IMR-90 (cell line): ENCODE results near the gene RAB6A. TPM values are rescaled to one million over a fixed set of nuclear protein-coding genes. Genes with fewer than 3 reads are reported as not detected.

ENCODE experiments used
- ATAC-seq: fragments of 200-7000 bp; cut with Tn5 transposase; 2 replicates; pipeline ENCODE4 v1.9.1; 2020; ENCODE audit warnings: low read depth, mild to moderate bottlenecking, moderate library complexity
- BruUV-seq: library from RNA; stranded (reverse); fragments of 400-500 nt; replicated peaks from 2 replicates; lab custom pipeline; 2021; lab: Mats Ljungman, UMichigan
- CTCF ChIA-PET: fragments of 300-600 bp; formaldehyde crosslinking; extraction: SDS; loops from one replicate; lab custom pipeline; 2021; ENCODE audit warnings: antibody characterized with exemption; lab: Yijun Ruan, JAX
- POLR2A ChIA-PET: fragments of 300-600 bp; sonication (Branson Sonifier 250); formaldehyde crosslinking; loops from one replicate; lab custom pipeline; 2022; ENCODE audit warnings: antibody characterized with exemption; ENCODE audit not compliant: unreplicated experiment; lab: Charles Lee
- DNase-seq: peaks from one replicate; pipeline ENCODE4 v3.0.0; 2013
- H2AFZ ChIP-seq: replicated peaks from 2 replicates; pipeline ENCODE3; 2013; ENCODE audit warnings: low read length, mild to moderate bottlenecking; ENCODE audit not compliant: poor library complexity
- H2AK5ac ChIP-seq: 2 replicates; pipeline ENCODE4 v1.6.1; 2013; ENCODE audit warnings: low read depth, low read length, inconsistent platforms
- H2AK9ac ChIP-seq: replicated peaks from 2 replicates; pipeline ENCODE3; 2013; ENCODE audit warnings: mild to moderate bottlenecking, low read depth, low read length, moderate library complexity; ENCODE audit not compliant: poor library complexity
- H2BK120ac ChIP-seq: 2 replicates; pipeline ENCODE4 v1.6.1; 2013; ENCODE audit warnings: low read depth, low read length, inconsistent platforms
- H2BK15ac ChIP-seq: 3 replicates; pipeline ENCODE4 v1.6.1; 2013; ENCODE audit warnings: low read depth, low read length, inconsistent platforms
- H2BK20ac ChIP-seq: 2 replicates; pipeline ENCODE4 v1.6.1; 2013; ENCODE audit warnings: low read depth, mild to moderate bottlenecking, inconsistent platforms, low read length, moderate library complexity
- H2BK5ac ChIP-seq: 2 replicates; pipeline ENCODE4 v1.6.1; 2013; ENCODE audit warnings: mild to moderate bottlenecking, low read depth, low read length, inconsistent platforms; ENCODE audit not compliant: poor library complexity, severe bottlenecking
- H3K14ac ChIP-seq: replicated peaks from 2 replicates; pipeline ENCODE4 v1.6.1; 2013; ENCODE audit warnings: low read depth, low read length, inconsistent platforms
- H3K18ac ChIP-seq: 2 replicates; pipeline ENCODE4 v1.6.1; 2013; ENCODE audit warnings: low read depth, low read length, control low read depth
- H3K23ac ChIP-seq: 2 replicates; pipeline ENCODE4 v1.6.1; 2013; ENCODE audit warnings: low read depth, low read length, inconsistent platforms
- H3K27ac ChIP-seq: 2 replicates; pipeline ENCODE4 v1.5.1; 2013; ENCODE audit warnings: mild to moderate bottlenecking, control low read depth, low read length; ENCODE audit not compliant: insufficient read depth
- H3K27me3 ChIP-seq: 2 replicates; pipeline ENCODE4 v1.6.1; 2013; ENCODE audit warnings: low read length; ENCODE audit not compliant: control insufficient read depth, insufficient read depth
- H3K36me3 ChIP-seq: 2 replicates; pipeline ENCODE4 v1.6.1; 2013; ENCODE audit warnings: low read length, mixed read lengths; ENCODE audit not compliant: control insufficient read depth, insufficient read depth
- H3K4ac ChIP-seq: 2 replicates; pipeline ENCODE4 v1.6.1; 2013; ENCODE audit warnings: low read depth, low read length, inconsistent platforms
- H3K4me1 ChIP-seq: 2 replicates; pipeline ENCODE4 v1.6.1; 2013; ENCODE audit warnings: low read length, mixed read lengths; ENCODE audit not compliant: control insufficient read depth, insufficient read depth
- H3K4me2 ChIP-seq: 2 replicates; pipeline ENCODE4 v1.6.1; 2013; ENCODE audit warnings: low read depth, mild to moderate bottlenecking, control low read depth, low read length, moderate library complexity
- H3K4me3 ChIP-seq: 2 replicates; pipeline ENCODE4 v1.5.1; 2013; ENCODE audit warnings: low read depth, mild to moderate bottlenecking, control low read depth, low read length, moderate library complexity; ENCODE audit not compliant: insufficient read depth
- H3K56ac ChIP-seq: 2 replicates; pipeline ENCODE4 v1.6.1; 2013; ENCODE audit warnings: low read length, inconsistent platforms; ENCODE audit not compliant: insufficient read depth; ENCODE audit errors: extremely low read depth
- H3K79me1 ChIP-seq, 2 experiments: 2 replicates each; pipeline ENCODE4 v1.6.1; 2013; ENCODE audit warnings: low read length in 2 of 2, inconsistent platforms in 1 of 2, low read depth in 1 of 2
- H3K9ac ChIP-seq: 2 replicates; pipeline ENCODE4 v1.6.1; 2013; ENCODE audit warnings: low read depth, low read length, control low read depth
- H3K9me1 ChIP-seq: 2 replicates; pipeline ENCODE4 v1.6.1; 2013; ENCODE audit warnings: low read length, inconsistent platforms; ENCODE audit not compliant: insufficient read depth
- H3K9me3 ChIP-seq: 2 replicates; pipeline ENCODE4 v1.6.1; 2013; ENCODE audit warnings: low read length; ENCODE audit not compliant: control insufficient read depth, insufficient read depth
- H4K20me1 ChIP-seq: 2 replicates; pipeline ENCODE4 v1.6.1; 2013; ENCODE audit warnings: low read length, inconsistent platforms; ENCODE audit not compliant: insufficient read depth
- H4K5ac ChIP-seq: 2 replicates; pipeline ENCODE4 v1.6.1; 2013; ENCODE audit warnings: mild to moderate bottlenecking, low read depth, low read length, control low read depth
- H4K8ac ChIP-seq, 2 experiments: 2 replicates each; pipeline ENCODE4 v1.6.1; 2013; ENCODE audit warnings: low read depth in 2 of 2, low read length in 2 of 2, control low read depth in 1 of 2, inconsistent platforms in 1 of 2
- H4K91ac ChIP-seq: 2 replicates; pipeline ENCODE4 v1.6.1; 2013; ENCODE audit warnings: low read depth, low read length, inconsistent platforms; ENCODE audit not compliant: insufficient read depth
- BHLHE40 ChIP-seq: fragments of 150-350 bp; IDR thresholded peaks from 2 replicates; pipeline ENCODE4 v1.6.1; 2016; ENCODE audit warnings: mild to moderate bottlenecking, low read depth, low read length
- CEBPB ChIP-seq: IDR thresholded peaks from 2 replicates; pipeline ENCODE4 v1.6.1; 2012; ENCODE audit warnings: low read depth, low read length, improper control_type of control experiment
- CHD1 ChIP-seq: IDR thresholded peaks from 2 replicates; pipeline ENCODE4 v1.6.1; 2012; ENCODE audit warnings: low read depth, low read length, improper control_type of control experiment
- MAFK ChIP-seq: IDR thresholded peaks from 2 replicates; pipeline ENCODE4 v1.6.1; 2012; ENCODE audit warnings: low read depth, low read length, improper control_type of control experiment
- MXI1 ChIP-seq: IDR thresholded peaks from 2 replicates; pipeline ENCODE4 v1.6.1; 2012; ENCODE audit warnings: low read depth, mild to moderate bottlenecking, low read length, moderate library complexity, borderline replicate concordance
- NFE2L2 ChIP-seq: fragments of 150-350 bp; IDR thresholded peaks from 2 replicates; pipeline ENCODE4 v1.6.1; 2016; ENCODE audit warnings: low read depth, mild to moderate bottlenecking, low read length
- POLR2A ChIP-seq: IDR thresholded peaks from 2 replicates; pipeline ENCODE4 v1.6.1; 2012; ENCODE audit warnings: mild to moderate bottlenecking, low read depth, low read length
- RAD21 ChIP-seq: IDR thresholded peaks from 2 replicates; pipeline ENCODE4 v1.6.1; 2012; ENCODE audit warnings: low read length, improper control_type of control experiment
- RCOR1 ChIP-seq: IDR thresholded peaks from 2 replicates; pipeline ENCODE4 v1.6.1; 2012; ENCODE audit warnings: mild to moderate bottlenecking, low read length, improper control_type of control experiment; ENCODE audit not compliant: insufficient replicate concordance
- RFX5 ChIP-seq: IDR thresholded peaks from 2 replicates; pipeline ENCODE4 v1.8.0; 2012; ENCODE audit warnings: low read depth, mild to moderate bottlenecking, low read length, moderate library complexity
- SMC3 ChIP-seq: fragments of 150-350 bp; IDR thresholded peaks from 2 replicates; pipeline ENCODE4 v1.6.1; 2016; ENCODE audit warnings: low read depth, mild to moderate bottlenecking, antibody characterized with exemption, low read length, moderate library complexity
- dilution Hi-C: fragments of 300-500 bp; cut with HindIII; formaldehyde crosslinking; loops from one replicate; pipeline ENCODE4 v1.14.3; 2018; ENCODE audit warnings: low sequenced_read_pairs; ENCODE audit not compliant: unreplicated experiment
- in situ Hi-C: fragments of 300-500 bp; cut with MboI; formaldehyde crosslinking; loops from 3 replicates; pipeline ENCODE4 v1.14.3; 2019; ENCODE audit warnings: low sequenced_read_pairs, inconsistent platforms, mixed read lengths
- intact Hi-C: fragments of 100-400 bp; cut with micrococcal nuclease; formaldehyde crosslinking; loops from 2 replicates; pipeline ENCODE4 v1.10.0; 2022
- polyA plus RNA-seq, 3 experiments: library from polyadenylated mRNA; depleted of rRNA; stranded (reverse); fragments of >200 nt; gene quantifications; 2 replicates each; pipeline ENCODE4 v1.2.3, GENCODE V29; 2012; ENCODE audit warnings: low replicate concordance in 1 of 3
- total RNA-seq: library from RNA; depleted of rRNA; stranded (reverse); fragments of >200 nt; gene quantifications from 2 replicates; pipeline ENCODE4 v1.2.3, GENCODE V29; 2012
- TF ChIP-seq, protein P1 (sequence below): fragments of 150-350 bp; IDR thresholded peaks from 2 replicates; pipeline ENCODE4 v1.6.1; 2016; ENCODE audit warnings: low read depth, mild to moderate bottlenecking, low read length, moderate library complexity, borderline replicate concordance
- TF ChIP-seq, protein P2 (sequence below): conservative IDR thresholded peaks from 2 replicates; pipeline ENCODE4 v1.5.1; 2012; ENCODE audit warnings: mild to moderate bottlenecking, low read depth, low read length, improper control_type of control experiment
- TF ChIP-seq, protein P3 (sequence below): fragments of 150-350 bp; IDR thresholded peaks from 2 replicates; pipeline ENCODE4 v1.6.1; 2017; ENCODE audit warnings: mild to moderate bottlenecking, antibody characterized with exemption, low read length, low read depth

Gene RAB6A
- total and polyA plus RNA-seq, 2 of the 4 experiments (the other 2 are of a cell fraction): 65.5 to 81.0 TPM

DNA sequence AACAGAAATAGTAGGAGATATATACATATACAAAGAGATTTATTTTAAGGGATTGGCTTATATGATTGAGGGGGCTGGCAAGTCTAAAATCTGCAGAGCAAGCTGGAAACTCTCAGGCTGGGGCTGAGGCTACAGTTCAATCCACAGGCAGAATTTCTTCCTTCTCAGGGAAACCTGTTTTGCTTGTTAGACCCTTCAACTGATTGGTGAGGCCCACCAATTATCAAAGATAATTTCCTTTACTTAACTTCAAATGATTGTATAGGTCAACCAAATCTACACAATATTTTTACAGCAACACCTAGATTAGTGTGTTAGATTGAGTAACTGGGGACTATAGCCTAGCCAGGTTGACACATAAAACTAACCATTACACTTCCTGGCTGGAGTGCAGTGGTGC lies 119.2 kb downstream of the RAB6A start:
- no peaks in the 10 kb centered on the region for H3K79me1 ChIP-seq
- no peak overlapping the region for H2BK5ac ChIP-seq
- no TSS peak for BruUV-seq
- H3K4me1 ChIP-seq: no peaks in the 10 kb centered on the region; the same call in 1 of the 2 replicates
- no peak overlapping the region for H3K56ac ChIP-seq
- H3K14ac ChIP-seq: no peak overlapping the region
- no peak overlapping the region for H2BK20ac ChIP-seq
- no peak overlapping the region for H2AFZ ChIP-seq
- no peak overlapping the region for H3K23ac ChIP-seq
- intact Hi-C loops: no loop called here
- H4K8ac ChIP-seq: no peak overlapping the region
- no peak overlapping the region for H3K4me3 ChIP-seq
- H2AK5ac ChIP-seq: no peak overlapping the region
- no peak overlapping the region for H4K91ac ChIP-seq
- H3K4me2 ChIP-seq: no peak overlapping the region
- H3K9me3 ChIP-seq: no peaks in the 10 kb centered on the region
- no peak overlapping the region for H3K4ac ChIP-seq
- no peak overlapping the region for H2BK120ac ChIP-seq
- no peaks in the 10 kb centered on the region for H4K20me1 ChIP-seq
- no peak overlapping the region for H3K18ac ChIP-seq
- no peak overlapping the region for H3K27ac ChIP-seq
- ATAC-seq: no peak
- H3K36me3 ChIP-seq: no peaks in the 10 kb centered on the region
- no peaks in the 10 kb centered on the region for H3K9me1 ChIP-seq
- DNase-seq: no peak
- POLR2A ChIA-PET: no interaction called here
- H4K5ac ChIP-seq: no peak overlapping the region
- H2AK9ac ChIP-seq: no peak overlapping the region
- dilution Hi-C loops: no loop called here
- H3K9ac ChIP-seq: no peak overlapping the region
- in situ Hi-C loops: no loop called here
- TF ChIP-seq RCOR1 (no peak), POLR2A (no peak), RFX5 (no peak), BHLHE40 (no peak), SMC3 (no peak), MAFK (no peak), CHD1 (no peak), CEBPB (no peak), NFE2L2 (no peak), RAD21 (no peak), MXI1 (no peak)
- TF ChIP-seq, protein P1, sequence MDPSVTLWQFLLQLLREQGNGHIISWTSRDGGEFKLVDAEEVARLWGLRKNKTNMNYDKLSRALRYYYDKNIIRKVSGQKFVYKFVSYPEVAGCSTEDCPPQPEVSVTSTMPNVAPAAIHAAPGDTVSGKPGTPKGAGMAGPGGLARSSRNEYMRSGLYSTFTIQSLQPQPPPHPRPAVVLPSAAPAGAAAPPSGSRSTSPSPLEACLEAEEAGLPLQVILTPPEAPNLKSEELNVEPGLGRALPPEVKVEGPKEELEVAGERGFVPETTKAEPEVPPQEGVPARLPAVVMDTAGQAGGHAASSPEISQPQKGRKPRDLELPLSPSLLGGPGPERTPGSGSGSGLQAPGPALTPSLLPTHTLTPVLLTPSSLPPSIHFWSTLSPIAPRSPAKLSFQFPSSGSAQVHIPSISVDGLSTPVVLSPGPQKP: no peak
- TF ChIP-seq, protein P2, sequence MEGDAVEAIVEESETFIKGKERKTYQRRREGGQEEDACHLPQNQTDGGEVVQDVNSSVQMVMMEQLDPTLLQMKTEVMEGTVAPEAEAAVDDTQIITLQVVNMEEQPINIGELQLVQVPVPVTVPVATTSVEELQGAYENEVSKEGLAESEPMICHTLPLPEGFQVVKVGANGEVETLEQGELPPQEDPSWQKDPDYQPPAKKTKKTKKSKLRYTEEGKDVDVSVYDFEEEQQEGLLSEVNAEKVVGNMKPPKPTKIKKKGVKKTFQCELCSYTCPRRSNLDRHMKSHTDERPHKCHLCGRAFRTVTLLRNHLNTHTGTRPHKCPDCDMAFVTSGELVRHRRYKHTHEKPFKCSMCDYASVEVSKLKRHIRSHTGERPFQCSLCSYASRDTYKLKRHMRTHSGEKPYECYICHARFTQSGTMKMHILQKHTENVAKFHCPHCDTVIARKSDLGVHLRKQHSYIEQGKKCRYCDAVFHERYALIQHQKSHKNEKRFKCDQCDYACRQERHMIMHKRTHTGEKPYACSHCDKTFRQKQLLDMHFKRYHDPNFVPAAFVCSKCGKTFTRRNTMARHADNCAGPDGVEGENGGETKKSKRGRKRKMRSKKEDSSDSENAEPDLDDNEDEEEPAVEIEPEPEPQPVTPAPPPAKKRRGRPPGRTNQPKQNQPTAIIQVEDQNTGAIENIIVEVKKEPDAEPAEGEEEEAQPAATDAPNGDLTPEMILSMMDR: no peak
- TF ChIP-seq, protein P3, sequence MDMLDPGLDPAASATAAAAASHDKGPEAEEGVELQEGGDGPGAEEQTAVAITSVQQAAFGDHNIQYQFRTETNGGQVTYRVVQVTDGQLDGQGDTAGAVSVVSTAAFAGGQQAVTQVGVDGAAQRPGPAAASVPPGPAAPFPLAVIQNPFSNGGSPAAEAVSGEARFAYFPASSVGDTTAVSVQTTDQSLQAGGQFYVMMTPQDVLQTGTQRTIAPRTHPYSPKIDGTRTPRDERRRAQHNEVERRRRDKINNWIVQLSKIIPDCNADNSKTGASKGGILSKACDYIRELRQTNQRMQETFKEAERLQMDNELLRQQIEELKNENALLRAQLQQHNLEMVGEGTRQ: no peak
- H3K27me3 ChIP-seq: peaks cover 25% of the 10 kb centered on the region
- H2BK15ac ChIP-seq: no peak overlapping the region
- CTCF ChIA-PET: no interaction called here
